Urinary bladder (tissue), 4 donors: ENCODE measurements around the gene MRGPRD. TPM values are rescaled to one million over a fixed set of nuclear protein-coding genes. Genes with fewer than 3 reads are reported as not detected.

Experiments used
- DNase-seq: peaks from one replicate; pipeline ENCODE4 v3.0.0-alpha.2; 2015; ENCODE audit errors: extremely low spot score
- H3K27ac ChIP-seq: one replicate; pipeline ENCODE4 v1.5.1; 2013; ENCODE audit warnings: low read depth, mild to moderate bottlenecking, moderate library complexity
- H3K36me3 ChIP-seq: one replicate; pipeline ENCODE4 v1.6.1; 2013; ENCODE audit warnings: mild to moderate bottlenecking, moderate library complexity; ENCODE audit not compliant: insufficient read depth
- H3K4me1 ChIP-seq: one replicate; pipeline ENCODE4 v1.6.1; 2013; ENCODE audit warnings: mild to moderate bottlenecking, moderate library complexity; ENCODE audit not compliant: insufficient read depth
- H3K4me3 ChIP-seq: one replicate; pipeline ENCODE4 v1.5.1; 2013; ENCODE audit warnings: low read depth, low read length
- WGBS: extraction: QIAGEN DNeasy Blood & Tissue Kit; methylation state at CpG from one replicate; pipeline ENCODE4 v1.1.7; 2013; 5-methylcytosine and 5-hydroxymethylcytosine counted together
- polyA plus RNA-seq: library from polyadenylated mRNA; stranded (reverse); fragments of 200-250 nt; gene quantifications from one replicate; pipeline ENCODE4 v1.2.3, GENCODE V29; 2013
- total RNA-seq: library from RNA; depleted of rRNA; stranded (reverse); fragments of >200 nt; gene quantifications from one replicate; pipeline ENCODE4 v1.2.3, GENCODE V29; 2014
- donor health status: healthy with polysubstance abuse.
- donor health status: healthy.

Gene MRGPRD
- total and polyA plus RNA-seq, 2 donors, result 1.5 TPM; not detected in 1

DNA sequence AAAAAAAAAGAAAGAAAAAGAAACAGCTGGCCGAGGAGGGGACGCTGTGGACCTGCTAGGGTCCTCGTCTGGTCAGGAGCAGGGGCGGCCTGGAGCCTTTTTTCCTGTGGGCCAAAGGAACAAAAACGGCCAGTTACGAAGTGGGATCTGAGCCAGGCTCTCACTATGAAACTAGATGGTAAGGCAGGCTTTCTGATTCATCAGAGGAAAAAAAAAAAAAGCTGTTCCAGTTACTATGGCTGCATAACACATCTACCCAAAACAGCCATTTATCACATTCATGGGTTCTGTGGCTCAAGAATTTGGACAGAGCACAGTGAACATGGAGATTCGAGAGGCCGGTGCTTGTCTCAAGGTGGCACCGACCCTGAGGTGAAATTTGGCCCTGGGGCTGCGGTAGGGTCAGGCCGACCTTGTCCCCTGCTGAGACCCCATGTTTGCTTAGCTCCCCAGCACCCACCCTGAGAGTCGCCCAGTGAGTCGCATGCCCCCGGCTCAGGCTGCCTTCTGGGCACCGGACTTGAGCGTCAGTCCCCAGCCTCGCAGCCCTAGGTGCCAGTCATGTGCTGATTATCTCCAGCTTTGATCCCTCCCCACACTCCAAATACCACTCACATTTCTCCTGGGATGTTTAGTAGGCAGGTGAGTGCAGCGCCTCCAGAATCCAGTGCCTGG lies 34.2 kb downstream of the MRGPRD start:
- 32% methylated on average over 18 of the region's 18 CpGs for WGBS
- Histone ChIP-seq H3K36me3 (no peaks in the 10 kb centered on the region), H3K4me1 (no peaks in the 10 kb centered on the region), H3K27ac (no peak overlapping the region), H3K4me3 (no peak overlapping the region)
- DNase-seq, result peak; percentile 48

DNA sequence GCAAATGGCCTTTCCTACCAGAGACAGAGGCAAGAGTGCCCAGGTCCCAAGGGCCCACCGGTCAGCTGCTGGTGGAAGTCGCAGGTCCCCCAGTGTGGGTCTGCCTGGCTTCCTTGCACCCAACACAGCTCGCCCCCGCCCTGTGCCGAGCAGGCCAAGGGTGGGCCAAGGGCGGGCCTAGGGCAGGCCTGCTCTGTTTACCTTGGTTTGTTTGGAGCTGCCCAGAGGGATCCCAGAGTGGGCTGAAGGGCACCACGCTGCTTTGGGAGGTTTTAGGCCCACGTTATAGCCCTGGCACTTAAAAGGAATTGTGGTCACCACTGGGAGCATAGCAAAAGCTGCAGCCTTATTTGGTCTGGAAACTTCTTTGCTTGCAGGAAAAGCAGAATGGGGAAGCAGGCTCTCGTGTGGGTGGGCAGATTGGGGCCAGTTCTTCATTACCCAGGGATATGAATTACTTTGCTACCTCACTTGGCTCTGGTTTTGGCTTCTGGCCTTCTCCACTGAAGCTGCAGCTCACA lies 38.0 kb downstream of the MRGPRD start:
- Histone ChIP-seq H3K36me3 (peaks cover 4% of the 10 kb centered on the region), H3K4me3 (no peak overlapping the region), H3K27ac (no peak overlapping the region), H3K4me1 (no peaks in the 10 kb centered on the region)
- DNase-seq, result no peak
- WGBS, result 38% methylated on average over 9 of the region's 9 CpGs

DNA sequence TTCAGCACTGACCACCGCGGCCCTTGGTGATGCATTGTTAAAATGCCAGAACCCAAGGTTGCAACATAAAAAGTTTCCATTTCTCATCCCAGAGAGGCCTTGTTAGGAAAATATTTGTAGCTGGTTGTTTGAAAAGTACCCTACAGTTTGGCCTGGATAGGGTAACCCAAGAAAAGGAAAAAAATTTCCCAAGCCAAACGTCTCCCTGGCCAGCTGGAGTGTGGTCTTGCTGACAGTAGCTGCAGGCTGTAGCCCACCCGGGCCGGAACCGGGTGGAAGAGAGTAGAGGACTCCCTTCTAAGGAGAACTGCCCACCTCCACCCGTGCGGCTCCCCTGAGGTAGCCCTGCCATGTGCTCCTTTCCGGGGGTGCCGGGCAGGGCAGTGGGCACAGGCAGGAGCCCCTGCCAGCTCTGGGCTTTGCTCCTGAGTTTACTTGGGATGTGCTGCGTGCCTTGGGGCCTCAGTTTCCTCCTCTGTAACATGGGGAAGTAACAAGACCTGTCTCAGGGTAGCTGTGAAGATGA lies 38.6 kb downstream of the MRGPRD start:
- Histone ChIP-seq H3K27ac (no peak overlapping the region), H3K4me3 (no peak overlapping the region), H3K36me3 (peaks cover 4% of the 10 kb centered on the region), H3K4me1 (no peaks in the 10 kb centered on the region)
- DNase-seq, result no peak
- 56% methylated on average over 11 of the region's 11 CpGs for WGBS

DNA sequence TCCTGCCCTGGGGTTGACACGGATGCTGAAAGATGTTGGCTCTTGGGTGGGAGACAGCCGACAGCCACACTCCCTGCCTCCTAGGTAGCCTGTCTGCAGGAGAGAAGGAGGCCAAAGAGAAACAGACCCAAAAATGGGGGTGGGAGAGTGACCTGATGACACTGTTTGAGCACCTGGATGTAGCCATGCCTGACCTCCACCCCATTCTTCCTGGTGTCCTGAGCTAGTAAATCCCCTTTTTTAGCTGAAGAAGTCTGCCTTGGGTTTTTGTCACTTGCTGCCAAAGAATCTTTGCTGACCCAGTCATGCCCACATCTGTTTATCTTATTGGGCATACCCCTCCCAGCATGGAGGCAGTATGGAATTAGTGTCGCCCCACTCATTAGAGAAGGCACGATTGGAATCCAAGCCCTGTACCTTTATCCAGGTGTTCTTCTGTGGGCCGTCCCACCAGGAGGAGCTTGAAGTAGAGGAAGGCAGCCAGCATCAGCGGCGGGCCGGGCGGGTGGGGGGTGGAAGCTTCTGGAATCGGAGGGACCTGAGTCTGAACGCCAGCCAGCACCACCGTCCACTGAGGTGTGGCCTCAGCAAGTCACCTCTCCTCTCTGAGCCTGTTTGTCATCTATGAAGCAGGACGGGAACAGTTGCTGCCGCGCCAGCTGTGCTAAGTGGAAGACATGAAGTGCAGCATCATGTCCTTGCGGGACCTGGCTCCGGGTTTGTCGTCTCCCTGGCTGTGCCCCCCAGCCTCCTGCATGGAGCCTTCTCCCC lies 39.3 kb downstream of the MRGPRD start:
- Histone ChIP-seq H3K27ac (no peak overlapping the region), H3K4me3 (no peak overlapping the region), H3K4me1 (no peaks in the 10 kb centered on the region), H3K36me3 (peaks cover 4% of the 10 kb centered on the region)
- WGBS, result 80% methylated on average over 18 of the region's 18 CpGs
- no peak for DNase-seq

DNA sequence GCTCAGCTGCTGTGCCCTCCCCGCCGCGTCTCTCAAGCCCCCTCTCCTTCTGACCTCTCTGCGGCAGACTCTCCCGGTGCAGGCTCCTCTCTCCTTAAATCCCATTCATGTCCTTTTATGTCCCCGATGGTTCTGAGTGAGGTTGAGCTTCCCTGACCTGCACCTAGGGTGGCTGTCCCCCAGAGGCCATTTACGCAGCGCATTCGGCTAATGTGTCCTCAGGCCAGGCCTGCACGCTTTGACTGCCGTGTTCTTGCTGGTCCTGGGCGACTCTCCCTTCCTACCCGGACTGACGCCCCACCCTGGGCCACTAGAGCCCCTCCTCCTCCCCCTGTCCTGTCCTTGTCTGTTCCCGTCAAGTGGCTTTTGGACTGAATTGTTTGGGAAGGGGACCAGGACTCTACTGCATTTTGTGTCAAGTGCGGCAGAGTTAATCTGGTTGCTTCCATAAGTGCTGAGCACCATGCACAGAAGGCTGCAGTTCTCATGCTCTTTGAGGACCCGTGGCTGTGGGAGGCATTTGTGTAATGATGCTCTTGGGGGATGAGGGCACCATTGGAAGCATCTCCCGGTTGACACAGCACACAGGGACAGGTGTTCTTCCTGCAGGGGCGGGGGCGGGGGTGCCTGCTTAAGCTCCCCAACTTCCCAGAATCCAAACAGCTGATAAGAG lies 40.0 kb downstream of the MRGPRD start:
- peaks cover 4% of the 10 kb centered on the region for H3K36me3 ChIP-seq
- H3K4me1 ChIP-seq, result no peaks in the 10 kb centered on the region
- 89% methylated on average over 20 of the region's 20 CpGs for WGBS
- H3K4me3 ChIP-seq, result no peak overlapping the region
- H3K27ac ChIP-seq, result no peak overlapping the region
- DNase-seq, result no peak

DNA sequence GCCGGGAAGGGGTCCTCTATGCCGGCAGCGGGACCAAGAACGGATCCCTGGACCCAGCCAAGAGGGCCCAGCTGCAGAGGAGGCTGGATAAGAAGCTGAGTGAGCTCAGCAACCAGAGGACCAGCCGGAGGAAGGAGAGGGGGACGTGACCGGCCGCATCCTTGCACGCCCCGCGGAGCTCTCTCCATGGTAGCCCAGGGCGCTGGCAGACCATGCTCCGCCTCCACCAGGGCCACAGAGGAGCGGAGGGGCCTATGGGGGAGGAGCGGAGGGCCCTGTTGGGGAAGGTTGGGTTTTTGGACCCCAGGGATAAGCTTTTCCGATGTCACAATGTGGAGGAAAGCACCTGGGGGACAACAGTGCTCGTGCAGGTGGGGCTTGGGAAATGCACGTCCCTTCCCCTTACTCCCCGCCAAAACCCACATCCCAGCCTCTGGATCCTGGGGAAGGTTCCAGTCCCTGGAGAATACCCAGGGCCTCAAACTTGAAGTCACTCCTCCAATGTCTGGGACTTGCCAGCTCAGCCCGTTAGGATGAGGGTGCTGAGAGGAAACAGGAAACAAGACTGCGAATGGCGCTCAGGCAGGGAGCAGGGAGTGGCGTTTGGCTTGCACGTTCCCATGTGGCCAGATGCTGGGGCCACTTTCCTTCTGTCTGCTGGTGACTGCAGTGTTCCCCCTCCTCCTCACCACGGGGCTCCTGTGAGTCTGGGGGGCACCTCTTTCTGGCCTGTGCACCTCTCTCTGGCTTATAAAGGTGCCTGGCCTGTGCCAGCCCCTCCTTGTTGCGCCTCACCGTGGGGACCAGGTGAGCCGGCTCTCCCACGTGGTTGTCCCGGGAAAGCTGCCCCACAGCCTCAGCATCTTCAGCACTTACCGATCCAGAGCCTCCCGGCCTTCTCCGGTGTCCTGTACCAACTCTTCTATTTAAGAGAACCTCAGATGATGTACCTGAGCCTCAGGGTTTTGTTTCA lies 40.9 kb downstream of the MRGPRD start:
- DNase-seq, result no peak
- Histone ChIP-seq H3K4me1 (no peaks in the 10 kb centered on the region), H3K4me3 (no peak overlapping the region), H3K36me3 (peaks cover 4% of the 10 kb centered on the region), H3K27ac (no peak overlapping the region)
- WGBS, result 84% methylated on average over 33 of the region's 33 CpGs

DNA sequence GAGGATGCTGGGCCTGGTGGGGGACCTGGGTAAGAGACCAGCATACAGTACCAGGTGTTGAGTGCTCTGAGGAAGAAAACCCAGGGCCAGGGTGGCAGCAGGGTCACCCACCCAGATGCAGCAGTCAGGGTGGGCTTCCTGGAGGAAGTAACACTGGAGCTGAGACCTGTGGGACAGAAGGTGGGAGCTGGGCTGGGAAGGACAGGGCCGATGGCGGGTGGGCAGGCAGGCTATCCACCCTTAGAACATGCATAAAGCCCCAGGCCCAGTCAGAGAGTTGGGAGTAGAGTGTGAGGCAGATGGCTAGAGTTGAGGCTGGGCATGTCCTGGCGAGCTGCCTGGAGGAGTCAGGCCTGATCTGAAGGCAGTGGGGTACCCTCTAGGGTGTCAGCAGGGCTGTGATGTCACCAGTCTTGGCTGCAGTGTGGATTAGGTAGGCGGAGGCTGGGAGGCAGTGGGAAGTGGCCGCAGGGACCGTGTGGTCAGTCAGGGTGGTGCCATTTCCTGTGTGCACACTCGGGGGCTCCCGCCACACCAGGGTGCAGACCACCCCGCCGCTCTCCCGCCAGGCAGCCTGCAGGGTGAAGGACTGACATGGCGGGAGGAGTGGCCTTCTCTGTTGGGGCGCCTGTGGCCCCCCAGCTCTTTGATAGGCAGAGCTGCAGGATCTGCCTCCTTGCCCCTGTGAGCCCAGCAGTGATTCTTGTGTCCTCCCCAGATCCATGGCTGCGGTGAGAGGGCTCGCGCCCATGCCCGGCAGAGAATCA lies 41.8 kb downstream of the MRGPRD start:
- H3K4me1 ChIP-seq, result no peaks in the 10 kb centered on the region
- WGBS, result 91% methylated on average over 17 of the region's 17 CpGs
- H3K27ac ChIP-seq, result no peak overlapping the region

DNA sequence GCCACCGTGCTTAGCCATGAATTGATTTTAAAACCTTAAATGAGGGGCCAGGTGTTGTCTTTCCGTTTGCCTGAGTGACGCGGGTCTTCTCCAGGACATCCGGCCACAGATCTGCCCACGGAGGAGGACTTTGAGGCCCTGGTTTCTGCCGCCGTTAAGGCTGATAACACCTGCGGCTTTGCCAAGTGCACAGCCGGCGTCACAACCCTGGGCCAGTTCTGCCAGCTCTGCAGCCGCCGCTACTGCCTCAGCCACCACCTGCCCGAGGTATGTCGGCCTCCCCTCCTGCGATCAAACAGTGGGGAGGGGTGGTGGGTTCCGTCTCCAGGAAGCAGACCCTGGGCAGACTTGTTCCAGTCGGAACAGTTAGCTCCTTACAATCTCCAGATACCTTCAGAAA lies 42.7 kb downstream of the MRGPRD start:
- Histone ChIP-seq H3K4me3 (no peak overlapping the region), H3K36me3 (peaks cover 4% of the 10 kb centered on the region), H3K27ac (no peak overlapping the region), H3K4me1 (no peaks in the 10 kb centered on the region)
- DNase-seq, result no peak
- whole genome bisulfite sequencing, result 88% methylated on average over 18 of the region's 18 CpGs

More for the DNA sequence above, 41.8 kb downstream of the MRGPRD start:
- no peak for DNase-seq
- Histone ChIP-seq H3K4me3 (no peak overlapping the region), H3K36me3 (peaks cover 4% of the 10 kb centered on the region)

DNA sequence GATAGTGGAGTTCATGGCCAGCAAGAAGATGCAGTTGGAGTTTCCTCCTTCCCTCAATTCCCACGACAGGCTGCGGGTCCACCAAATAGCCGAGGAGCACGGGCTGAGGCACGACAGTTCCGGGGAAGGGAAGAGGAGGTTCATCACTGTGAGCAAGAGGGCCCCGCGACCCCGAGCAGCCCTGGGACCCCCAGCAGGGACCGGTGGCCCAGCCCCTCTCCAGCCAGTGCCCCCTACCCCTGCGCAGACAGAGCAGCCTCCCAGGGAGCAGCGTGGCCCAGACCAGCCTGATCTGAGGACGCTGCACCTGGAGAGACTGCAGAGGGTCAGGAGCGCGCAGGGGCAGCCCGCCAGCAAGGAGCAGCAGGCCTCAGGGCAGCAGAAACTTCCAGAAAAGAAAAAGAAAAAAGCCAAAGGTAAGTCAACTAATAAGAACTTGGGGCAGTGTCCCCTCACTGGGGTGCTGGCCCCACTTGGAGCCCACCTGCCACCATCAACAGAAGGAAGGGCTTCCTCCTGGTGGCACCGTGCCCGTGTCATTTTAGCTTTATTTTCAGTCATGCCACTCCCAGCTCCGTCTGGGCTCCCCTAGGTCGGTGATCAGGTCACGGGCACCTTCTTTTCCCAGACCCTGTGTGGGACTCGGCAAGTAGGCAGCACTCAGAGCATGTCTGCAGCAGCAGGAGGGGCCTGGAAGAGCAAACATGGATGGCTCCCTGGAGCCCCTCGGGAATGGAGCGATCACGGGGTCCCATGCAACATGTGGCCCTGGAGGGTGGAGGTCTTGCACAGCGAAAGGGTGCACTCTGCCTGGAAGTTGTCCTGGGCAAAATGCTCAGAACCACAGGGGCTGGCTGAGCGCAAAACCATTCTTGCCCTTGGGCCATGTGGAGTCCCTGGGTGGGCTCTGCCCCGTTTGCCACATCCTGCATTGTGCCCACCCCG lies 43.8 kb downstream of the MRGPRD start:
- peaks cover 4% of the 10 kb centered on the region for H3K36me3 ChIP-seq
- DNase-seq, result no peak
- H3K4me1 ChIP-seq, result no peaks in the 10 kb centered on the region
- 93% methylated on average over 29 of the region's 29 CpGs for WGBS
- H3K4me3 ChIP-seq, result no peak overlapping the region
- H3K27ac ChIP-seq, result no peak overlapping the region

DNA sequence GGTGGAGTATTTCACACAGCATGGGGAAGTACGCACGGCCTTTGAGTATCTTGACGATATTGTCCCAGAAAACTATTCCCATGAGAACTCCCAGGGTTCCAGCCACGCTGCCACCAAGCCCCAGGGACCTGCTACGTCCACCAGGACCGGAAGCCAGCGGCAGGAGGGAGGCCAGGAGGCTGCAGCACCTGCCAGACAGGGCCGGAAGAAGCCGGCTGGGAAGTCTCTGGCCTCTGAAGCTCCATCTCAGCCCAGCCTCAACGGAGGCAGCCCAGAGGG lies 44.5 kb downstream of the MRGPRD start:
- Histone ChIP-seq H3K27ac (no peak overlapping the region), H3K4me1 (no peaks in the 10 kb centered on the region), H3K36me3 (peaks cover 4% of the 10 kb centered on the region), H3K4me3 (no peak overlapping the region)
- 89% methylated on average over 10 of the region's 10 CpGs for WGBS
- DNase-seq, result no peak

DNA sequence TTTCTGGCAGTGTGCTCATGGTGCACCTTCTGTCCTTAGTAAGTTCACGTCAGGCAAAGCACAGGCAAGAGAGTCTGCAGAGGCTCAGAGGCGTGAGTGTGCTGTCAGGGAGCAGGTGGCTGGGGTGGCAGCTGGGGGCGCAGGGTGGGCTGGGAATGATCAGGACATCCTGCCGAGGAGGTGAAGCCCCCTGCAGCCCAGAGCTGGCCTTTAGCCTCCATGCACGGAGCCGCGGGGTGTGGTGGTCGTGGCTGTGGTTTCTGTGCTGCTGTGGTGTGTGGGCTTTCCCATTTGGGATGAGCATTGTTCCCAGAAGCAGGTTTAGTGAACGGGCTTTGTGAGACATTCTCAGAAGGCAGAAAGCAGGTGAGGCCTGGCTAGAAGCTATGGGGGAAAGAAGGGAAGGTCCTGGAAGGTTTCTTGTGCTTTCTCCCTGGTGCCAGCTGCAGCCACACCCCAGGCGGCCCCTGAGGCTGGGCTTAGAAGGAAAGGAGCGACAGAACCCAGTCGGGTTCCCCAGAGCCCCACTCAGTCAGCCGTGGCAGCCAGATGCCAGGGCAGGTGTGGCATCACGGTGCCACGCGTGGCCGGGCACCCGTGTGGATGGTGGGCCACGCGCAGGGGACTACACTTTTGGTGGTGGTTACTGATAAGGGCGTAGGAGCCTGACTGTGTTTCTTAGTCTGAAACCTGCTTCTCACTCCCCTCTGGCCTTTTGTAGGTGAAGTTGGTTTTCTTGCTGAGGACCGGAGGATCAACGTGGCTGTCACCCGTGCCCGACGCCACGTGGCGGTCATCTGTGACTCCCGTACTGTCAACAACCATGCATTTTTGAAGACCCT lies 45.0 kb downstream of the MRGPRD start:
- WGBS, result 95% methylated on average over 29 of the region's 29 CpGs

More for the DNA sequence above, 45.0 kb downstream of the MRGPRD start:
- DNase-seq, result no peak
- H3K27ac ChIP-seq, result no peak overlapping the region
- no peaks in the 10 kb centered on the region for H3K4me1 ChIP-seq
- no peak overlapping the region for H3K4me3 ChIP-seq
- H3K36me3 ChIP-seq, result peaks cover 4% of the 10 kb centered on the region
